AG08395 (cell line): ENCODE results near the gene MIAT.

ENCODE experiments used
- DNase-seq: peaks from one replicate; pipeline ENCODE4 v3.0.0; 2012; ENCODE audit warnings: mixed read lengths, low spot score

The MIAT gene

DNA sequence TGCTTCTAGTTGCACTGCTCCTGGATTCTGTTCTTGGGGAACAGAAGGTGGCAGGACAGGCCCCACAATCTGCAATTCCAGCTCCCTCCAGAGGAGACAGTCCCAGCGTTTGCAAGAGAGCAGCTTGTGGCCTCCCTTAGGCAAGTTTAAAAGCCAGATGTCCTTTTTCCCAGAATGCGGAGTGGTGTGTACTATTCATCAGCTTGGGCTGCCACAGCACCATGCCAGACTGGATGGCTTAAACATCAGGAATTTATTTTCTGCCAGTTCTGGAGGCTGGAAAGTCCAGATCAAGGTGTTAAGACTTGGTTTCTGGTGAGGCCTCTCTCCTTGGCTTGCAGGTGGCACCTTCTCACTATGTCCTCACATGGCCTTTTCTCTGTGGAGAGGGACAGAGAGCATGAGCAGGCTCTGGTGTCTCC is 11.7 kb downstream of the MIAT start:
- peak; percentile 62 for DNase-seq

DNA sequence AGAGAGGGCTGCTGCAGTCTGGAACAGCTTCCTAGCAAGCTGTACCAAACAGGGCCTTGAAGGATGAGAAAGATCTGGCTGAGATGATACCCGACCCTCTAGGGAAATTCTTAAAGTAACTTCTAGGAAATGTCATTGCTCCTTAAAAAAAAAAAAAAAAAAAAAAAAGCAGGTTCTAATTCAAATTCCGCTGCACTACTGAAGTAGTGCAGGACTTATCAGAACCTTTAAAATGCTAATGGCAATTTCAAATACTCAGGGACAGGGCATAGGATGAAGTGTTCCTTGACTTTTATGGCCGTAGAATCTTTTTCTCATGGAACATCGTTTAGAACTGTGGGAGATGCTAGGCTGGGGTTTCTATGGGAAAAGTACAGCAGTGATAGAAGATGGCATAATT is 13.1 kb downstream of the MIAT start:
- DNase-seq: no peak

DNA sequence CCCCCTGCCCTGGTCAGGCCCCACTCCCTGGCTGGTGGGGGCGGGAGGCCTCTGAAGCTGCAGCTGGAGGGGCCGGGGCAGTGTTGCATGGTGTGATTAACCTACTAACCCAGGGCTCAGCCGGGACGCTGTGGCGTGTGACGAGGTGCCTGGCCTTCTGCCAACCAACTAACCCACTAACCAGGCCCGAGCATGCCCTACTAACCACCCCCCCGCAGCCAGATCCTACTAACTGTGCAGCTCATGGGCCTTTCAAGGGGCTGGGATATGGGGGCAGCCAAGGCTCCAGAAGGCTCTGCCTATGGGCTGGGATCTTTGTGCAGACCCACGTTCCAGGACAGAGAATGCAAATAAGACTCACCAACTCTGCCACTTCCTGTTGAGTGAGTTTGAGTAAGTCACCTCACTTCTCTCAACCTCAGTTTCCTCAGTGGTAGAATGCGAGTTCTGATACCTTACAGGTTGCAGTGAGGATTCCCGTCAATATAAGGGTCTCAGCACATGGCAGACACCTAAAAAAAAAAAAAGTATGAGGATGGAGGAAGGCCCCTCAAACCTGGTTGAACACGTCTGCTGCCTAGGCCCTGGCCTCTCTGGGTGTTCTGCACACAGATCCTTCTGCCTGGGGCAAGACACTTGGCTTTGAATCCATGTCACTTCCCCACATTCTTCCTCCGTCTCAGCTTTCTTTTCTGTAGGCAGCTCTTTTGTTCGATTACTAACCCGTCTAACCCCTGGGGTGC is 14.1 kb downstream of the MIAT start:
- no peak for DNase-seq

DNA sequence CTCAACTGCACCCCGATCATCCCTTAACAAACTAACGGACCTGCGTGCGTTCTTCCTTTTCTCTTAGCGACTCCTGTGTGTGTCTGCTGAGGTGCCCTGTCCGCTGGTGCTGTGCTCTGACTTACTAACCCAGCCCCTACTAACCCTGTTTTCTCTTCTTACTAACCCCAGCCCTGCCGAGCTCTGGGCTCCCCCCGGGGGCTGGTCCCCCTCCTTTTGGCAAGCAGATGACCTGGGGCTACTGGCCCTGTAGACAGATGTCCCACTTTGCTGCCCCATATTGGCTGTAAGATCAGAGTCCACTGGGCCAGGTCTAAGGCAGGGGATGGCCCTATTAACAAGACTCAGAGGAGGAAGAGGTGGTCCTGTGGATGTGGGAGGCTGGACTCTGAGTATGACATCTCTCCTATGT is 14.7 kb downstream of the MIAT start:
- DNase-seq: no peak

GRCh38 chr22:26672590-26673468 is 15.4 kb downstream of the MIAT start:
- peak; percentile 90 for DNase-seq

DNA sequence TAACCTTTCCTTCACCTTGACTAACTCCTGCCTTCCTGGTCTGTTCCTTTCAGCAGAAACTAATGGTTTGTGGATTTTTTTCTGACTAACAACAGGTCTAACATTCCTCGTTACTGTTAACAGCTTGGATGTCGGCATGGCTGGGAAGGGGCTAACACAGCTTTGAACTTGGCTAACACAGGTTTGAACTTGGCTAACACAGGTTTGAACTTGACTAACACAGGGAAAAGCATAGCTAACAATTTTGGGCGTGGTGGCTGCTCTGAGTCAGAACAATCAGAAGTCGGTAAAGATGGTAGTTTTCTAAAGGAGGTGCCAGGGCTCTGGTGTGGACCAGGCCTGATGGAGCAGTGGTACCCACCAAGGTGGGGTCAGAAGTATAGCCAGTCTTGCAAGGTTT is 16.1 kb downstream of the MIAT start:
- no peak for DNase-seq

GRCh38 chr22:26674211-26675190 is 17.1 kb downstream of the MIAT start:
- DNase-seq: no peak

- DNase-seq: no peak
Measured at GRCh38 chr22:26675687-26676268, 18.4 kb downstream of the MIAT start.

DNA sequence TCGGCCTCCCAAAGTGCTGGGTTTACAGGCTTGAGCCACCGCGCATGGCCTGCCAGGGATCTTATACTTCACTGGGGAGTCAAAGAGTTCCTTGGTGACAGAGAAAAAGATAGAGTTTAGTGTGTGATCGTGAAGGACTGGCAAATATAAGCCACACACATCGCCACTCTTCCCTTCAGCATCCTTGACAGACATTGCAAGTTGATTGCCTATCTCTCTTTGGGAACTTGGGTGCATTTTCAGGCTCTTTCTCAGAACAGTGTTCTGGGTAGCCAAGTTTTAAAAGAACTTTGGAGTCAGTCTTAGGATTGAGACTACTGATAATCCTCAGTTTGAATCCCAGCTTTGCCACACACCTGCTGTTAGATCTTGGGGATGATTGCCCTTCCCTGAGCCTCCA is 19.8 kb downstream of the MIAT start:
- DNase-seq: no peak

- peak; percentile 85 for DNase-seq
Measured at GRCh38 chr22:26679003-26679629, 21.7 kb downstream of the MIAT start.

- DNase-seq: no peak
Measured at GRCh38 chr22:26680485-26680884, 23.1 kb downstream of the MIAT start.

- DNase-seq: peak; percentile 70
Measured at GRCh38 chr22:26681395-26681821, 24.0 kb downstream of the MIAT start.

GRCh38 chr22:26684168-26684567 is 26.8 kb downstream of the MIAT start:
- DNase-seq: no peak

DNA sequence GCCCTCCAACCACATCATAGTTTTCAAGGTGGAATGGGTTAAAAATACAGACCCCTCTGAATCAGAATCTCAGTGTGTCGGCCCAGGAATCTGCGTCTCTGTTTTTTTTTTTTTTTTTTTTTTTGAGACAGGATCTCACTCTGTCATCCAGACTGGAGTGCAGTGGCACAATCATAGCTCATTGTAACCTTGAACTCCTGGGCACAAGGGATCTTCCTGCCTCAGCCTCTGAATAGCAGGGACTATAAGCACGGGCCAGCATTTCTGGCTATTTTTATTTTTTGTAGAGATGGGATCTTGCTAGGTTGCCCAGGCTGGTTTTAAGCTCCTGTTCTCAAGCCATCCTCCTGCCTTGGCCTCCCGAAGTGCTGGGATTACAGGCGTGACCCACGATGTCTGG is 28.2 kb downstream of the MIAT start:
- no peak for DNase-seq

DNA sequence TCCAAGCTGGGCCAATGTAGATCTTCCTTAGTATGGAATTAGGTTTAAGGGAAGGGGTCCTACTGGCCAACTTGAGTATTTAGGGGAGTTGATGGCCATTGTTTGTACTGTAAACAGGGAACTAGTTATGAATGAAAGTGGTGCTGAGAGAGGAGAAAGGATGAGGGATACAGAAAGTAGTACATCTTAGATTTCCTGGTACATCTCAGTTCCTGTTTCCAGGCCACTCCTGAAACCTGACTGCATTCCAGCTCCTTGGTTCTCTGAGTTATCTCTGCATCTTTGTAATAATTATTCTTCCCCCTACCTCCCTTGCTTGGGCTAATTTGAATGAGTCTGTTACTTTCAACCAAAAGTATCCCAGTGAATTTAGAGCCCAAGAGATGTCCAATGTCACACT is 30.1 kb downstream of the MIAT start:
- no peak for DNase-seq

DNA sequence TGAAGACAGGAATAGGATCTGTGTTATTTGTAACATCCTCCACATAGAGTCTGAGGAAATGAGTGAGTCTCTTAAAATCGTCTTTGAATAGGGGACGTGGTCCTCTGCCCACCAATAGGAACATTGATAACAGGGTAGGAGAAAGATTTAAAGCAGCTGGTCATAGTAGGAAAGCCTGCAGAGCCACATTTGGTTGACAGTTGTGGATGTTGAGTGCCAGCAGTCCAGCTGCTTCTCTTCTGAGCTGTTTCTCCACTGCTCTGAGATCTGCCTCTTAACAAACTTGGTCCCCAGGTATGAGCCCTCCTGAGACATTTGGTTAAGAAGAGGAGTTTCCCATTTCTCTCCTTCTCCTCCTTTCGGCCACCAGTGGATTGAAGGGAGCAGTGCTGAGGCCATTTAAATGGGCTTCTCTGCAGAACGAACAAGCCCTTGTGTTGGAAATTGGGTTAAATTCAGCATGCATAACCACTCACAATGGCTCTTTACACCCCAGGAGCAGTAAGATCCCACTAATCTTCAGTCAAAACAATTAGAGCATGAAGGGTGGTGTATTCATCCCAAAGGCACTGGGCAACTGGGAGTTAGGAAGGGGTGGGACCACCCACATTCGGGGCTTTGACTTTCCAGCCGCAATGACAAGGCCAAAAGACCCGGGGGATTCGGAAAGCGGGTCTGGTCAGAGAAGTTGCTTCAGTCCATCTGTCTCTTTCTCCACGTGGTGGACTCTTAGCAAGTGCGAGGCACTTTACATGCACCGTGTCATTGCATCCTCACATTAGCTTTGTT is 32.3 kb downstream of the MIAT start:
- no peak for DNase-seq

- DNase-seq: no peak
Measured at GRCh38 chr22:26690654-26691376, 33.4 kb downstream of the MIAT start.

GRCh38 chr22:26691377-26691716 is 34.0 kb downstream of the MIAT start:
- DNase-seq: no peak

GRCh38 chr22:26692215-26692614 is 34.8 kb downstream of the MIAT start:
- no peak for DNase-seq

- DNase-seq: no peak
Measured at GRCh38 chr22:26697151-26697550, 39.8 kb downstream of the MIAT start.
